Esophagus mucosa (tissue), 1 donor: ENCODE data around the gene UGGT2. TPM values are rescaled to one million over a fixed set of nuclear protein-coding genes. Genes with fewer than 3 reads are reported as not detected.
A peak's percentile ranks its signal among the peaks of the same experiment; 100 is the strongest.
"Not testable (repeated sequence)": the region's sequence is repeated elsewhere in the genome, so short reads cannot be mapped to it uniquely, and the experiment has no call there.

Experiments used
- ATAC-seq: fragments of 200-7000 bp; cut with Tn5 transposase; one replicate; pipeline ENCODE4 v1.9.1; 2020
- total RNA-seq: library from RNA; stranded (reverse); gene quantifications from one replicate; pipeline ENCODE4 v1.2.4, GENCODE V29; 2023
- donor health status: DM: yes; HTN: yes; CAD: no.

The UGGT2 gene
- total RNA-seq, 1 donor from 2014 or later, result 13.3 TPM

GRCh38 chr13:95791084-95791722, 262.0 kb downstream of the UGGT2 start:
- ATAC-seq, result no peak

- ATAC-seq, result not testable (repeated sequence)
Measured at GRCh38 chr13:95789315-95789714, 263.9 kb downstream of the UGGT2 start.

- ATAC-seq, result no peak
Measured at GRCh38 chr13:95788100-95788463, 265.1 kb downstream of the UGGT2 start.

- ATAC-seq, result no peak
Measured at GRCh38 chr13:95787356-95788099, 265.7 kb downstream of the UGGT2 start.

- no peak for ATAC-seq
Measured at GRCh38 chr13:95784900-95785290, 268.3 kb downstream of the UGGT2 start.

- no peak for ATAC-seq
Measured at GRCh38 chr13:95784161-95784899, 268.9 kb downstream of the UGGT2 start.

- ATAC-seq, result no peak
Measured at GRCh38 chr13:95783747-95784146, 269.5 kb downstream of the UGGT2 start.

GRCh38 chr13:95781940-95782339, 271.3 kb downstream of the UGGT2 start:
- not testable (repeated sequence) for ATAC-seq

GRCh38 chr13:95781016-95781415, 272.2 kb downstream of the UGGT2 start:
- no peak for ATAC-seq

GRCh38 chr13:95779522-95779921, 273.7 kb downstream of the UGGT2 start:
- no peak for ATAC-seq

GRCh38 chr13:95771905-95772304, 281.3 kb downstream of the UGGT2 start:
- ATAC-seq, result no peak

GRCh38 chr13:95763601-95764000, 289.6 kb downstream of the UGGT2 start:
- ATAC-seq, result no peak

GRCh38 chr13:95762626-95763025, 290.6 kb downstream of the UGGT2 start:
- ATAC-seq, result not testable (repeated sequence)

- ATAC-seq, result no peak
Measured at GRCh38 chr13:95756072-95756471, 297.1 kb downstream of the UGGT2 start.

GRCh38 chr13:95754069-95754468, 299.1 kb downstream of the UGGT2 start:
- peak; percentile 60 for ATAC-seq

GRCh38 chr13:95752677-95753076, 300.5 kb downstream of the UGGT2 start:
- no peak for ATAC-seq

Other genes with a start within 250 kb of the UGGT2 start
- gene HS6ST3, start 36.7 kb upstream of the UGGT2 start, total RNA-seq, result not detected